Hepatocyte (in vitro differentiated cells): ENCODE data around the gene SLTM.

Source experiments
- CTCF ChIP-seq: fragments of 200-600 bp; sonication (generic); IDR thresholded peaks from 2 replicates; pipeline ENCODE4 v1.5.1; 2016; ENCODE audit warnings: antibody characterized with exemption, mild to moderate bottlenecking; ENCODE audit not compliant: poor library complexity
- EZH2 ChIP-seq: fragments of 200-600 bp; sonication (generic); IDR thresholded peaks from 2 replicates; pipeline ENCODE4 v1.6.1; 2016; ENCODE audit warnings: antibody characterized with exemption, mild to moderate bottlenecking, borderline replicate concordance

DNA sequence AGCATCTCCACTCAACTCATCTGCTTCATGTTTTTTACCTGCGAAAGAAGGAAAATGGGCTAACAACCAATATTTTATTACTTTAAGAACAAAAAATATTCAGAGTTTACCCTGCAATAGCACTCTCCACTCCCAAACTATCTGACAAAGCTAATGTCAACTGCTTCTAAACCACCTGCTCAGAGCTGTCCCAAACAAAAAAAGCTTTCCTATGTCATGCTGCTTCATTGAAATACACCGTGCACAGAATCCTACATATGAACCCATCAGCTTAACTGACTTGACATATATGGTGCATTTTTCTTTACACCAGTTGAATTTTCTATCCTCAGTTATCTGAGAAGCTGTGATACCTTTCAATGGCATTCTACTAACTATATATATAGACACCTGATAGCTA, 16.5 kb downstream of the SLTM start:
- TF ChIP-seq CTCF: no peak
- no peak for TF ChIP-seq EZH2
